ENCODE measurements around the gene PTPN5.
"Not testable (repeated sequence)": the region's sequence is repeated elsewhere in the genome, so short reads cannot be mapped to it uniquely, and the experiment has no call there.

The PTPN5 gene

GRCh38 chr11:18791207-18791968, at the start of gene PTPN5:
PTPN5 (minus strand) TSS chr11:18791798; CDS start chr11:18771958, 19,840 bp downstream.
- DNase-seq, result peak in 1 of 2 experiments; percentile 43

- no peak for DNase-seq
These were observed 44.8 kb upstream of the PTPN5 start for GRCh38 chr11:18836417-18836816.

- no peak for DNase-seq
These were observed 43.3 kb upstream of the PTPN5 start for GRCh38 chr11:18834754-18835466.

- DNase-seq, result not testable (repeated sequence)
These were observed 28.6 kb upstream of the PTPN5 start for GRCh38 chr11:18820160-18820559.

DNA sequence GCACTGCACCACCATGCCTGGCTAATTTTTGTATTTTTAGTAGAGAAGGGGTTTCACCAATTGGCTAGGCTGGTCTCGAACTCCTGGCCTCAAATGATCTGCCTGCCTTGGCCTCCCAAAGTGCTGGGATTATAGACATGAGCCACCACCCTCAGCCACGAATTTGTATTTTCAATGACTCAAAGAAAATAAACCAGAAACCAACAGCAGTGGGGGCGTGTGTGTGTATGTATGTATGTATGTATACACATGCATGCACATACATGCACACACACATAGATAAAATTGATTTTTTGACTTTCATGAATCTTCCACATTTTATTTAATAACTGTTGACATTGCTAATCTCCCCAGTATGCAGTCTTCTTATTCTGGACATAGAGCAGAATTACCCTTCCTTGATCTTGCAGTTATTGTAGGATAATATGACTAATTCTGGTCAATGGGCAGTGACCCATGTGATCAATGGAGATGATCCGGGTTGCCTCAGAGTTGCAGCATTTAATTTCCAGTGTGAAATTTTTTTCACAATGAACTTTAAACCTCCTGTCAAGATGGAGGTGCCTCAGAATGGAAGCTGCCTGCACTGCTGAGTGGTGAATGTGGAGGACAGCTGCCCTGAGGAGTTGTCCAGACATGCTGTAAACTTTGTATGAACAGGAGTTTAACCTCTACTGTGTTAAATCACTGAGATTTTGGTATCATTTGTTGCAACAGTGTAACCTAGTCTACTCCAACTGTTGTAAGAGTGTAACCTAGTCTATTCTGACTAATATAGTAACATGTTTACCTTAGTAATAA, 12.8 kb upstream of the PTPN5 start:
- no peak for DNase-seq

DNA sequence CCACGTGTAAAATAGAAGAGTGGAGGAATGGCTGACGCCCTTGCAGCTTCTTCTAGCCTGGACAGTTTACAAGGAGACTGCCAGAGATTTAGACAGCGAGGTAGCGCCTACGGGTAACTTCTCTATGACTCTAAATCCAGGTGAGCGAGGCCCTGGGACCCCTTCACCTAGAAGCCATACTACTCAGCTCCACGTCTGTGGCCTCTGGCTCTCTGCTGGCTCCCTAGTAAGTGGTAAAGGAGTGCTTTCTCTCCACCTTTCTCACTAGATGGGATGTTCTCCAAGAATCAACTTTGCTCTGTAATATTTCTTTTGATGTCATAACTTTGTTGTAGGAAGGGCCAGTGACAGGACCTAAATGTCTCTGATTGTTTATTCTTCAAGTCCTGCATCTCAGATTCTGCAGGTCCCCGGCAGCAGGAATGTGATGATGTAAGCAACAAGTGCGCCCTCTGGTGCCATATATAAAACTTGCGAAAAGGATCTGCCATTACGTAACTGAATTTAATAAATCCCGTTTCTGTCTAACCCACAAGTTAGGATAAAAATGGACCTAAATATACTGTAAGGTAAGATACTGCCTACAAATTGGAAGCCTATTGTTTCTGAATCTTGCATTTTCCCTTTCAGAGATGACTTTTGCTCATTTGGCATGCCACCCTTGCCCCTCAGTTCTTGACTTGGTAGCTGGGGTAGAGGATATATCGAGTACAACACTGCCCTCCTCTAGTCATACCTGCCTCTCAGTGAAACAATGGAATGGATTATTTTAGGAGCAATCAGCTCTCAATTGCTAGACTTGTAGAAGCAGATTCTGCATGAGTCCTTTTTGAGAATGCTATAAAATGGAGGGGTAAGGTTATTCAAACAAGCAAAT, 11.0 kb upstream of the PTPN5 start:
- peak in 1 of 2 experiments; percentile 72 for DNase-seq

DNA sequence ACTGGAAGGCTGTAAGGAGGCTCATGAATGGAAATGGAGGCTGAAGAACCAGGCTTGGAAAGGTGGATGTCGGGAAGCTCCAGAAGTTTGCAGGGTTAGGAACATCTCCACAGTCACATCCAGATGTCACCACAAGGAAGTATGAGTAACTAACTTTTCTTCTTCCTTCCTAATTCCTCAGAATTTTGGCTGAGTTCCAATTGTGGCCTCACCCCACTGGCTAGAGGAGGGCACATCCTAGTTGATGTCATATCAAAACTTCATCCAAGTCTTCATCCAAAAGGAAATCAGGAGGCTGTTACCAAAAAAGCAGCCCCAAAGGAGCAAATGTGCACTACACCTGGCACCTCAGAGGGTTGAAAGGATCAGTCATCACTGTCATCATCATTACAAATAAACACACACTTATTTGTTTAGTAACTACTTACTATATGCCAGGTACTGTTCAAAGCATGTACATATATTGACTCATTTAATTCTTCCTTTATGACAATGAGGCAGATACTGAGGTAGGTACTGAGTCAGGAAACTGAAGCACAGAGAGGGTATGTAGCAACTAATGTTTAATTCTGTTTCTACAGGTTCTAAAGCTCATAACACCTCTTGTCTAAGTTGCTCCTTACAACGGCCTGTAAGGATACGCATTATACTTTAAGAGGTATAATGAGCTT, 7.3 kb upstream of the PTPN5 start:
- DNase-seq, result no peak

DNA sequence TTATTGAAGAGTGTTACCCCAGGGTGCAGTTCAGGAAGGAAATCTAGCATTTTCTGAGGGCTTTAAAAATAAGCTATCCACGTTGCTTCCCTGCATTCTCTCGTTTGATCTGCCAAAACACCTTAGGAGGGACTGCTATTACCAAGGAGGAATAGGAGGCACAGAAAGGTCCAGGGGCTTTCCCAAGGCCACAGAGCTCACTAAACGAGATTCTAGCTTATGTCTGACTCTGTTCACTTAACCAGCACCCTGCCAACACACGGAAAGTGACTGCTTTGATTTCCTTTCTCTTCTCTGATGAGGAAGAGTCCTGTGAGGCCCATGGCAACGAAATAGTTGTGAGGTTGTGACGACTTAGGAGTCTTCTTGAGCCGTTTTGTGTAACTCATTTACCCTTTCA, 3.4 kb upstream of the PTPN5 start:
- DNase-seq, result no peak

DNA sequence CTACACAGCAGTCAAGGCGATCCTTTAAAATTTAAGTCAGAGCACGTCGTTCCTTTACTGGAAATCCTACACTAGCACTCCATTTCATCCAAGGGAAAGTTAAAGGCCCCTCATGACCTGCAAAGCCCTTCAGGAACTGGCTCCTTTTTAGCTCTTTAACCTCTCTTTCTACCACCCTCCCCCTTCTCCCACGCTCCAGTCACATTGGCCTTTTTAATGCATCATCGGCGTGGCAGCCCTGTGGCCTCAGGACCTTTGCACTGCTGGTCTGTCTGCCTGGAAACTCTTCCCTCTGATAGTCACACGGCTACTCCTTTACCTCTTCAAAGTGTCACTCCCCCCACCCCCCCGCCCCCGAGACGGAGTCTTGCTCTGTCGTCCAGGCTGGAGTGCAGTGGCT, 1.2 kb upstream of the PTPN5 start:
- DNase-seq, result no peak

DNA sequence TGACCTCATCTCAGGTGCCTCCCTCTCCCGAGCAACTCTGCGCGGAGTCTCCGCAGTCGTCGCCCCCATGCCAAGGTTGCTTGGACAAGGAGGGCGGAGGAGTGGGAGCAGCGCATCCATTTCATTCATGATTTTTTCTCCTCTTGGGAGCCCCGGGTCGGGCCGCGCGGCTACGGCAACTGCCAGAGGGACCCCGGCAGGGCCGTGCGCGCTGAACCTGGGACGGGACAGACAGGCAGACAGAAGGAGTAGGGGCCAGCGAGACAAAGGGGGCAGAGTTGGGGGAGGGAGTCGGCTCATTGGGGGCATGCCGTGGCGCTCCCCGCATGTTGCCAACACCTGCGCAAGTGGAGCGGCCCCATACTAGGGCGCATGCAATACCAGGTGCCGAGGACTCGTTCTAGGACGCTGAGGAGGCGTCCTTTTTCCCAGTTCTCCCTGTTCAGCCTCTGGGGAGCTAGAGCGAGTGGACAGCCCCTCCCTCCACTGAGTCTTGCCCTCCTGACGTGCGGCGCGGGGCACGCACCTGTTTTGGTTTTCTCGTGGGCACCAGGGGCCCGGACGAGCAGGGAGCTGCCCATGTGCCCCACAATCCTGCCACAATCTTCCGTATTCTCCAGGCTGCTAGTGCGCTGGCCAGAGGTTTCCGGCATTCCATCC, 501 bp upstream of the PTPN5 start:
- peak in 1 of 2 experiments; percentile 43 for DNase-seq

- no peak for DNase-seq
These were observed 753 bp downstream of the PTPN5 start for GRCh38 chr11:18790883-18791206.

DNA sequence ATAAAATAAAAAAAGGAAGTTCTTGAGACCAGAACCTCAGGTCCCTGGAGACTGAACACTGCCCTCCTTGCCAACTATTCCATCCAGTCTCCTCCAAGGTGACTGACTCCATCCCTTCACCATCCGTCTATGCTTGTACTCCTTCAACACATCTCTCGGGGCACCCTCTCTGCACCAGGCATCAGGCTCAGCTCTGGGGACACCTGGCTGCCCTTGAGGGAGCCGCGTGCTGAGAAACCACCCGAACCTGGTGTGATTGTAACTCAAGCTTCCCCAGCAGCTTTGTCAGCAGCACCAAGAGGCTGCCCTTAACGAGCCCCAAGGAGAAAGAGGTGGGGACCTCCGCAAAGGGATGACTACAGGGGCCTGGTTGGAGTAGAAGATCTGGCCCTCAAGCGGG, 1.7 kb downstream of the PTPN5 start:
- DNase-seq, result no peak

- DNase-seq, result no peak
These were observed 6.2 kb downstream of the PTPN5 start for GRCh38 chr11:18785411-18785810.

- DNase-seq, result no peak
These were observed 10.7 kb downstream of the PTPN5 start for GRCh38 chr11:18780896-18781295.

- no peak for DNase-seq
These were observed 11.3 kb downstream of the PTPN5 start for GRCh38 chr11:18780329-18780728.

GRCh38 chr11:18778468-18778867, 13.1 kb downstream of the PTPN5 start:
- no peak for DNase-seq

DNA sequence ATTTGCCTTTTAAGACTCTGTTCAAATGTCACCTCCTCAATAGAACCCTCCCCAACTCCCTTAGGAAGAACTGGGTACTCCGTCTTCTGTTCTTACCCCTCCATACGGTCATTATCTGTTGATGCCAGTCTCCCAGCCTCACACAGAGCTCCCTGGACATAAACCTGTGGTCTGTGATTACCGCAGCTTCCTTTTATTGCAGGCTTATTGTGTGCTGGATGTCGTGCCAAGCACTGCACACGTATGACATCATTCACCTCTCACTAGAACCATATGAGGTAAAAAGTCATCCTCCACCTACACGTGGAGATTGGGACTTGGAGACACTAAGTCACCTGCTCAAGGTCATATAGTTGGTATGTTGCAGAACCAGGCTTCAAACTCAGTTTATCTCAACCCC, 15.3 kb downstream of the PTPN5 start:
- DNase-seq, result no peak

DNA sequence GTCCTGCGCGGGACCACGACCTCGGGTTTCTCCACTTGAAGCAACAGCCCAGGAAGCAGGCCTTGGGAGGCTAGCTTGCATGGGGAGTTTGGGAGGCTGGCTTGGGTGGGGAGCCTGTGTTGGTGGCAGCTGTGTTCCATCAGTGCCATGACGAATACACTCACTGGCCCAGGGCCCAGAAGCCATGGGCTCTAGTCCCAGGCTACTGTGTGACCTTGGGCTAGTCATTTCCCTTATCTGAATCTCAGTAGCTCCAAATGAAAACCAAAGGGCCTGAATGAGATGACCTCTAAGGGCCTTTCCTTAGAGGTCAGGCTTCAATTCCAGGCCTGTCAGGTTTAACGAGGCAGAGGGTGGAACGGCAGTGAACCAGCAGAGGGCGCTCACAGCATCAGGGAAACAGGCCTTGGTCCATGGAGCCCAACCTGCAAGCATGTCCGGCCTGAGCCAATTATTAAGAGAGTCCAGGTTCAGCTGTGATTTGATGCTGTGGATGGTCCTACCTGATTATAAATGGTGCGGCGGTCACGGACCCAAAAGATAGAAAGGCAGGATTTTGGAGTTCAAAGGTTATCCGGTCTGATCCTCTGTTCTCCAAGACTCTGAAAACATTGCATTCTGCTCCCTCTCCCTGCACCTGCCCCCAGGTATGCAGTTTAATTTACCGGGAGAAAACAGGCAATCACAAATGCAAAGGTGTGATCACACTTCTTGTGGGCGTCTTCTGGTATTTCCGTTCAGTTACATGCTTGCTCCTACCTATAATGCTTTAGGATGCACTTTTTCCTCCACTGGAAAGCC, 15.9 kb downstream of the PTPN5 start:
- DNase-seq, result peak in 1 of 2 experiments; percentile 53

- no peak for DNase-seq
These were observed 16.8 kb downstream of the PTPN5 start for GRCh38 chr11:18774801-18775200.

- DNase-seq, result no peak
These were observed 17.9 kb downstream of the PTPN5 start for GRCh38 chr11:18773681-18774080.

GRCh38 chr11:18773104-18773503, 18.5 kb downstream of the PTPN5 start:
- DNase-seq, result no peak

All from NCI-H524 (cell line).